Measurements from ENCODE around the gene SLC22A17. TPM values are rescaled to one million over a fixed set of nuclear protein-coding genes. Genes with fewer than 3 reads are reported as not detected.

SLC22A17 gene
- total and polyA plus RNA-seq, 2 of the 13 experiments (the other 11 are each of a cell fraction or from before 2014, with no cell fraction given) = 0.95 to 1.1 TPM

DNA sequence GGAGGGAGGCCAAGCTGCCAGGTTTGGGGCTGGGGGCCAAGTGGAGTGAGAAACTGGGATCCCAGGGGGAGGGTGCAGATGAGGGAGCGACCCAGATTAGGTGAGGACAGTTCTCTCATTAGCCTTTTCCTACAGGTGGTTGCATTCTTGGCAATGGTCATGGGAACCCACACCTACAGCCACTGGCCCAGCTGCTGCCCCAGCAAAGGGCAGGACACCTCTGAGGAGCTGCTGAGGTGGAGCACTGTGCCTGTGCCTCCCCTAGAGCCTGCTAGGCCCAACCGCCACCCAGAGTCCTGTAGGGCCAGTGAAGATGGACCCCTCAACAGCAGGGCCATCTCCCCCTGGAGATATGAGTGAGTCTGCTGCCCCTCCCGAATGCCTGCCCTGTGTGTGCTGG lies 20.4 kb upstream of the SLC22A17 start:
- no TSS peak for BruUV-seq (replicated peaks)
- Histone ChIP-seq H3K79me2 (ENCODE audit: insufficient read depth, low read length) (no peaks in the 10 kb centered on the region), H3K4me2 (ENCODE audit: low read depth, low read length) (no peak overlapping the region), H3K4me1 (ENCODE audit: insufficient read depth, low read length) (no peaks in the 10 kb centered on the region), H4K20me1 (ENCODE audit: insufficient read depth, low read length) (no peaks in the 10 kb centered on the region), H2AFZ (ENCODE audit: low read length) (no peak overlapping the region), H3K4me3 (replicated peaks in 1 of 3; ENCODE audit: insufficient read depth in 1 of 3, low read depth in 2 of 3, low read length in 3 of 3) (no peak overlapping the region), H3K27ac (ENCODE audit: extremely low read length, insufficient read depth, low read length) (no peak overlapping the region), H3K36me3 (replicated peaks in 1 of 2; ENCODE audit: control insufficient read depth in 1 of 2, insufficient read depth in 2 of 2, low read length in 2 of 2) (no peaks in the 10 kb centered on the region), H3K27me3 (ENCODE audit: control insufficient read depth in 1 of 2, insufficient read depth in 2 of 2, low read length in 2 of 2) (peaks cover 27 to 91% of the 10 kb centered on the region in 2 experiments), H3K9me3 (ENCODE audit: low read length) (no peaks in the 10 kb centered on the region), H3K9ac (ENCODE audit: insufficient read depth, low read depth, low read length) (no peak overlapping the region)
- CTCF ChIA-PET (ENCODE audit: low intra/inter-chr PET ratio, low total read pairs) = no interaction called here
- no peak for FAIRE-seq
- no peak for ATAC-seq
- DNase-seq (ENCODE audit: low spot score) = no peak
- intact Hi-C loops (cut with micrococcal nuclease; ENCODE audit: unreplicated experiment) (no loop called here), in situ Hi-C loops (cut with HindIII; ENCODE audit: extremely low pct_ligation_motif_present, low pct_unique_long_range_greater_than_20kb) (no loop called here)
- POLR2A ChIA-PET = no interaction called here
- WGBS (ENCODE audit: low lambda C conversion rate) = 10% methylated on average over 3 of the region's 3 CpGs
- TF ChIP-seq, protein P1, sequence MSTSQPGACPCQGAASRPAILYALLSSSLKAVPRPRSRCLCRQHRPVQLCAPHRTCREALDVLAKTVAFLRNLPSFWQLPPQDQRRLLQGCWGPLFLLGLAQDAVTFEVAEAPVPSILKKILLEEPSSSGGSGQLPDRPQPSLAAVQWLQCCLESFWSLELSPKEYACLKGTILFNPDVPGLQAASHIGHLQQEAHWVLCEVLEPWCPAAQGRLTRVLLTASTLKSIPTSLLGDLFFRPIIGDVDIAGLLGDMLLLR (CRISPR knock-in tag; IDR thresholded peaks at IDR 0.05) = no peak
- TF ChIP-seq ZNF451 (CRISPR knock-in tag; IDR thresholded peaks at IDR 0.05) (no peak), CHD4 (IDR thresholded peaks at IDR 0.05; ENCODE audit: borderline replicate concordance, low read length) (no peak), GFI1 (CRISPR knock-in tag; IDR thresholded peaks at IDR 0.05; ENCODE audit: borderline replicate concordance) (no peak), FOXA1 (IDR thresholded peaks at IDR 0.05) (no peak), FOXA1 (CRISPR knock-in tag; IDR thresholded peaks at IDR 0.05) (no peak)

GRCh38 chr14:23372509-23372908 lies 19.8 kb upstream of the SLC22A17 start, which contains the start of gene IL25:
IL25 (plus strand) TSS chr14:23372809.
- Histone ChIP-seq H3K79me2 (ENCODE audit: insufficient read depth, low read length) (no peaks in the 10 kb centered on the region), H3K9me3 (ENCODE audit: low read length) (no peaks in the 10 kb centered on the region), H3K27me3 (ENCODE audit: control insufficient read depth in 1 of 2, insufficient read depth in 2 of 2, low read length in 2 of 2) (peaks cover 24 to 91% of the 10 kb centered on the region in 2 experiments), H3K27ac (ENCODE audit: extremely low read length, insufficient read depth, low read length) (no peak within 1 kb of the TSS), H3K4me2 (ENCODE audit: low read depth, low read length) (no peak within 1 kb of the TSS), H3K4me3 (replicated peaks in 1 of 3; ENCODE audit: insufficient read depth in 1 of 3, low read depth in 2 of 3, low read length in 3 of 3) (no peak within 1 kb of the TSS), H2AFZ (ENCODE audit: low read length) (no peak within 1 kb of the TSS), H4K20me1 (ENCODE audit: insufficient read depth, low read length) (no peaks in the 10 kb centered on the region), H3K4me1 (ENCODE audit: insufficient read depth, low read length) (no peaks in the 10 kb centered on the region), H3K36me3 (replicated peaks in 1 of 2; ENCODE audit: control insufficient read depth in 1 of 2, insufficient read depth in 2 of 2, low read length in 2 of 2) (no peaks in the 10 kb centered on the region), H3K9ac (ENCODE audit: insufficient read depth, low read depth, low read length) (no peak within 1 kb of the TSS)
- ChIA-PET POLR2A (no interaction called here), CTCF (ENCODE audit: low intra/inter-chr PET ratio, low total read pairs) (no interaction called here)
- 1% methylated on average over 2 of the region's 2 CpGs for WGBS (ENCODE audit: low lambda C conversion rate)
- DNase-seq (ENCODE audit: low spot score) = no peak
- in situ Hi-C loops (cut with HindIII; ENCODE audit: extremely low pct_ligation_motif_present, low pct_unique_long_range_greater_than_20kb) (no loop called here), intact Hi-C loops (cut with micrococcal nuclease; ENCODE audit: unreplicated experiment) (no loop called here)
- no peak for ATAC-seq
- FAIRE-seq = no peak
- BruUV-seq (replicated peaks) = no TSS peak
- TF ChIP-seq ZNF205 (CRISPR knock-in tag; IDR thresholded peaks at IDR 0.05) (no peak), ZNF160 (CRISPR knock-in tag; IDR thresholded peaks at IDR 0.05) (no peak), AGO2 (optimal IDR thresholded peaks at IDR 0.05; ENCODE audit: low read depth, low read length) (no peak), SAFB2 (CRISPR knock-in tag; IDR thresholded peaks at IDR 0.05; ENCODE audit: borderline replicate concordance, low read depth) (no peak), SMAD9 (CRISPR knock-in tag; IDR thresholded peaks at IDR 0.05) (no peak), ZBED4 (CRISPR knock-in tag; IDR thresholded peaks at IDR 0.05; ENCODE audit: borderline replicate concordance) (no peak)
